HG02938 (cell line): ENCODE measurements around the gene RHBDD3.
"Not testable (repeated sequence)": the region's sequence is repeated elsewhere in the genome, so short reads cannot be mapped to it uniquely, and the experiment has no call there.

ENCODE experiments used
- ATAC-seq: cut with Tn5 transposase; IDR thresholded peaks from one replicate; pipeline ENCODE4 v1.9.1; 2021; ENCODE audit warnings: mild to moderate bottlenecking, moderate library complexity; ENCODE audit not compliant: unreplicated experiment

The RHBDD3 gene

DNA sequence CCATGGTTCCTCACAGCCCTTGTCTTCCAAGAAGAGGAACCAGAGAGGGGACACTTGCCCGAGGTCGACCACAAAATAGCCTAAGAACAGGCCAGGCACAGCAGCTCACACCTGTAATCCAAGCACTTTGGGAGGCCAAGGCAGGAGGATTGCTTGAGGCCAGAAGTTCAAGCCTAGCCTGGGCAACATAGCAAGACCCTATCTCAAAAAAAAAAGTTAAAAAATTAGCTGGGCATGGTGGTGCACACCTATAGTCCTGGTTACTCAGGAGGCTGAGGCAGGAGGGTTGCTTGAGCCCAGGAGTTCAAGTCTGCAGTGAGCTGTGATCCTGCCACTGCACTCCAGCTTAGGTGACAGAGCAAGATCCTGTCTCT, 48.4 kb downstream of the RHBDD3 start:
- not testable (repeated sequence) for ATAC-seq

DNA sequence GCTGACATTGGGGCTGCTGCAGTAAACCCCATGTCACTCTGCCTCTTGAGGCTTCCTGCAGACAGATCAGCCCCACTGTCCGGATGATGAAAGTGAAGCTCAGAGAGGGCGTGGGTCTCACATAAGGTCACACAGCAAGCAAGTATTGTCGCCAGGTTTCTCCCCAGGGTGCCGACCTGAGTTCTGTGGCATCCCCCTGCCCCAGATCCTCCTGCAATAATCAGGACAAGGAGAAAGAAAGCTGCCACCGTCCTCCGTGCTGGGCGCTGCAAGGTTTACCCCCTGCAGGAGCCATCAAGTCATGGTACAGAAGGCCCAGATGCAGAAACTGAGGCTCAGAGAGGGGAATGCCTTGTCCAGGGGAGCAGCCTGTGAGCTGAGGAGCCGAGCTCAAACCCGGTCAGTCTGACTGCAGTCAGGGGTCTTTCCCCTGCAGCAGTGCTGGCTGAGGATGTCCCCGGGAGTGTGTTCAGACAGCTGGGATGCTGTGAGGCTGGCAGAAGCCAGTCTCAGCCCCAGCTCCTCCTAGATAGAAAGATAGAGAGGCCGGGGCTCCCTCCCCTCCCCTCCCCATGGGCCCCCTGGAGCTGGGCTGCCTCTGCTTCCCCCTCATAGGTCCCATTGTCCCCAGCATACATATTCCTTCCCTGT, 48.9 kb downstream of the RHBDD3 start:
- no peak for ATAC-seq

DNA sequence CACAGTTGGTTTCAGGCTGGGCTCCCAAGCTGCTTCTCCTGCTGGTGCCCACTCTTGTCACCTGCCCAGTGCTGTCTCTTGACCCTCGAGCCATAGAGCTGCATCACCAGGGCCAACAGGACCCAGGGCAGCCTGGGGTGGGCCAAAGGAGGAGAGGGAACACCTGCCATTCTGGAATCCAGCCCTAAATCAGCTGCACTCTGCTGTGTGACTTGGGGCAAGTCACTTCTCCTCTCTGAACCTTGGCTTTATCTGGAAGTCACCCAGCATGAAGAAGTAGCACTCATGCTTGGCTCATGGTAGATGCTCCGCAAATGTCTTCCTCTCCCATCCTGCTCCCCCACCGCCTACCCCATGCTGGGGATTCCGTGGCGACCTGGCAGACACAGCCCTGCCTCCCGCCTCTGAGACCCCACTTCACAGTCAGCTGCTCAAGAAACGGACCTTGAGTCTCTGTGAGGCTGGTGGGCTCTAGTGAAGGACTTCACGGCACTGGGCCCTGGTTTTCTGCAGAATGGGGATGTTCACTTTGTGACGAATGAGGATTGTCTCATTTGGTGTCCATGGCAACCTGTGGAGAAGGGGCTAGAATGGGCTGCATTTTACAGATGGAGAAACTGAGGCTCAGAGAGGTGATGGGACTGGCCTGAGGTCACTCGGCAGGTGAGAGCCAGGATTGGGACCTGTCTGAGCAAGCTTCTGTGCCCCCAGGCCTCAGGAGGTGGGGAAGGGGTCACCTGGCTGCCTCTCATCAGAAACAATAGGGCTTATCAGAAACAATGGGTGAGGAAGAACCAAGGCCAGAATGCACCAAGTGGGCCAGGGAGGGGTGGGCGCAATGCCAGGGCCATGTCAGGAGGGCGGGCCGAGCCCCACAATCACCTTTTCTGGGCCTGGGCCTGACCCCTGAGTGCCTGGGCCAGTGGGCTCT, 49.7 kb downstream of the RHBDD3 start:
- ATAC-seq = no peak

DNA sequence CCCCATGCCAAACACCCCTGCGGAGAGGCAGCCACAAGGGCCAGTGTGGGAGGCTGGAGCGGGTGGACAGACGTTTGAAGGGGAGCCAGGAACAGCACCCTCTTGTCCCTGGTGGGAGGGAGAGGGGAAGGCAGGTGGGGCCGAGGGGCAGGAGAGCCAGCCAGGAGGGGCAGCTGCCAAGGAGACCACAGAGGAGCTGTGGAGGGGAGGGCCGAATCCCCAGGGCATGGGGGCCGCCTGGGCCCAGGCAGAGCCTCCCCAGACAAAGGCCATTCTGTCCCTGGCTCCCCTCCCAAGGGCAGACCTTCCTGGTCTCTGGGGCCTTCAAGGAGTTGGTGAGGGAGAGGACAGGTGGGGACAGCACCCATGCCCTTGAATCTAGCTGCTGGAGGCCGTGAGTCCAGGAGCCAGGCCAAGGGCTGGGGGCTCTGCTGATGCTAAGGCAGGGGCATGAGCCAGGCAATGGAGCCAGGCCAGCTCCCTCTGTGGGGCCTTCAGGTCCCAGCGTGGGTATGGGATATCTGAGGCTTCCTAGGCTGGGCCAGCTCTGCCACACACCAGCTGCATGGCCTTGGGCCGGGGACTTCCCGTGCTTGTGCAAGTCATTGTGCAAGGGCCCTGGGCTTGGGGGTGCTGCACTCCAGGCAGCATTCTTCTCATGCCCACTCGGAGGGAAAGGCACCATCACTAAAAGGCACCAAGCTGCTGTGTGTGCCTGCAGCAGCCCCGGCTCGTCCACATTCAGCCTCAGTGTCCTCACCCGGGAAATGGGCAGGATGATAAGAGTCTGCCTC, 50.7 kb downstream of the RHBDD3 start:
- no peak for ATAC-seq

DNA sequence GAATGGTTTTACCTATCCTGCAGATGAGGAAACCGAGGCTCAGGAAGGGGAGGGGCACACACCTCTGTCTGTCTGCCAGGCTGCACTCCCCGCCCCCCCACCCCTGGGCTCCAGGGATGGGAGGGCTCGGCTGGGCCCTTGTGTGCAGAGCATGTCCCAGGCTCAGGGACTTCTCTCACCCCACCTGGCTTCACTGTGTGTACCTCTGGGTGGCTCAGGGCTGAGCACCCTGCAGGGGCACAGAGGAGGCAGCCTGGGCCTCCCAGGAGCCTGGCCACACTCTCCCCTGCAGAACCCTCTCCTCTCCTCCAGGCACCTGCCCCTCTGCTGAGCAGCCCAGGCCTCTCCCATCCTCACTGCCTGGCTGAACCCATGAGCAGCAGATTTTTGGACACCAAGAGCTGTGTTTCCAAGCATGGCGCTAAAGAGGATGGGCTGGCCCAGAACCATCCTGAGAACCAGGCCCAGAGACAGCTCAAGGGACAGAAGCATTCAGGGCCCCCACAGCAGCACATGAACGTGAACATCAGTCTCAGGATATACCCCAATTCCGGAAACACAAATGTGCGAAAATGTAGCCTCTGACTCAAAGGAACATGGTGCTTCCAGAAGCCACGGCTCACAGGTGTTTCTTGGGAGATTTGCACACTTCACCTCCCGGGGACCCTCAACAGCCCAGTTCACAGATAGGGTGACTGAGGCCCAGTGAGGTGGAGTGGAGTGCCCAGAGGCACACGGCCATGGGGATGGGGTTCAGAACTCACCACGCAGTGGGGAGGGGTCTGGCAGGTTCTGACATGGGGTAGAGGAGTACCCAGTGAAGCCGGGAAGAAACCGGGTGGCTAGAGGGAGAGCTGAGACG, 51.5 kb downstream of the RHBDD3 start:
- no peak for ATAC-seq

DNA sequence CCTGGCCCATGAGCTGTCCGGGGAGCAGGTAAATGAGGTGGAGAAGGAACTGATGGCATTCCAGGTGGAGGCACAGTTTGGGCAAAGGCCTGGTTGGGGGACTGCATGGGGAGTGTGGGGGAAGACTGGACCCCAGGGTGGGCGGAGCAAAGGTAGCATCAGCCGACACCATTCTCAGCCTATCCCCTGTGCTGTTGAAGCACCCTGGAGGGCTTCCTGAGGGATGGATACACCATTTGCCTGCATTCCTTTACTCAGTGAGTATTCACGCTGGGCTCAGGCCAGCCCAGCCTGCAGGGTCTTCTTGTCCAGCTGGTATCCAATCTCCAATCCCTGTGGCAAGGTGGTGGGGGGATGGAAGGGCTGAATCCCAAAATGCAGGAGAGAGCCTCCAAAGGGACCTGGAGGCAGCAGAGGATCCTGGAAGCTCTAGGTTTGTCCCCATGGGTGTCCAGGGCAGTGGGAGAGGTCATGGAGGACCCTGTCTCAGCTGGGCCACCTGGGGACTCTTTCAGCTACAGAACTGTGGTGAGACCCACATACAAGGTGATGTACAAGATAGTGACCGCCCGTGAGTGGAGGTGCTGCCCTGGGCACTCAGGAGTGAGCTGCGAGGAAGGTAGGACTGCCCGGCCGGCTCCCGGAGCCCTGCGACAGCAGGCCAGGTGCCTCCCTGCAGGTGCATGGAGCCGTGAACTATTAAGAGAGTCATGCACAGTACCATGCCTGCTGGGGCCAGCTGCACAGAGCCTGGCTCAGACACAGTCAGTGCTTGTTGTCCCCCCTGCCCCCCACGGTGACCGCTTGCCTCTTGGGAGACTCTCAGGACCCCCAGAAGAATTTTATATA, 52.5 kb downstream of the RHBDD3 start:
- ATAC-seq = no peak

DNA sequence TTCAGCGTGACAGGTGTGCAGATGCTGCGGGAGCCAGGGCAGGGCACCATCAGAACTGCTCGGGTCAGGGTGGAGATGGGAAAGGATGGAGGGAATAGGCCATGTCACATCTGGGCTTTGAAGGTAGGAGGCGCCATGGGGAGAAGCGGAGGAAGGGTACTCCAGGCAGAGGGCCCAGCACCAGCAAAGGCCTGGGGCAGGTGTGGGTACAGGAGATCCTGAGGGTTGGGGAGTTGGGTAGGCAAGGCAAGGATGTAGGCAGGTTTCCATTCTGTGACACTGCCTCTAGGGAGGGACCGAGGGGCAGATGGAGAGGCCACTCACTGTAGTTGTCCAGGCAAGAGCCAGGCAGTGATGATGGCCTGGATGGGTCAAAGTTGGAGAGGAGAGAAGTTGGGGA, 53.5 kb downstream of the RHBDD3 start:
- ATAC-seq = no peak

DNA sequence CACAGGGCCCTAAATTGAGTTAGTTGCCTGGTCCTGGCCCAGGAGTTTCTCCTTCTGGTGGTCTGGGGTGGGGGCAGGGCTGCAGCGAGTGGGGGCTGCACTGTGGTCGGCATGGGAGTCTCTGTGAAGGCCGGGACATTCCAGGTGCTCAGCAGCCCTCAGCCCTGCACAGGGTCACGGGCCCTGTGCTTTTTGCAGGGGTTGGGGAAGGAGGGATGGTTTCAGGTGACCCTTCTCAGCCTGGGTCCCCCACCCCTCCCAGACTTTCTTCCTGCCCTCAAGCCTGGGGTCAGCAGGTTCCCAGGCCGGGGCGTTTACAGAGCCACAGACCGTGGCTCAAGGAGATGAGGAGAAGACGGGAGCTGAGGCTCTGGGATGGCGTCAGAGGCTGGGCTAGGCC, 54.3 kb downstream of the RHBDD3 start:
- ATAC-seq = no peak

DNA sequence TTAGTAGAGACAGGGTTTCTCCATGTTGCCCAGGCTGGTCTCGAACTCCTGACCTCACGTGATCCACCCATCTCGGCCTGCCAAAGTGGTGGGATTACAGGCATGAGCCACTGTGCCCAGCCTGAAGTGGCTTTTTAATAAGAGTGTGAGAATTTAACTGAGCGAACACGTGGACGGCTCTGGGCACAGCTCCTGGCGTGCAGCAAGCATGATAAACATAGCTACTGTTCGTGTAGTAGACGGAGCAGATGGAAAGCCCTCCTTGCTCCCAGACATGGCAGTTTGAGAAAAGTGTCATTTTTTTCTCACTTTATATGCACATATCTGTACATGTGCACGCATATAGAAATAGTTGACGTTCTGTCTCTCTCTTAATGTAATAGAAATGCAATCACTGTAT, 55.0 kb downstream of the RHBDD3 start:
- ATAC-seq = no peak

DNA sequence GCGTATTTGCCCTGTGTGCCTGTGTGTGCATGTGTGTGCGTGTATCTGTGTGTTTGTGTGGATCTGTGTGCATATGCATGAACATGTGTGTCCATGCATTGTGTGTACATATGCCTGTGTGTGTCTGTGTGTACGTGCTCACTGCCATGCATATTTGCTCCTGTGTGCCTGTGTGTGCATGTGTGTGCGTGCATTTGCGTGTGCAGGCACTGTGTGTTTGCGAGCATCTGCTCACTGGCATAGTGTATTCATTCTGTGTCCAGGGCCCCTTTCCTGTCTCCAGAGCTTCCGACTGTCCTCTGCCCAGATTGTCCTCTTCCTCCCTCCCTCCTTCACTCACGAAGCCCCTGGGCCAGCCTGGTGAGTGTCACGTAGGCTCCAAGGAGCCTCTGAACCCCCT, 56.3 kb downstream of the RHBDD3 start:
- ATAC-seq = no peak

DNA sequence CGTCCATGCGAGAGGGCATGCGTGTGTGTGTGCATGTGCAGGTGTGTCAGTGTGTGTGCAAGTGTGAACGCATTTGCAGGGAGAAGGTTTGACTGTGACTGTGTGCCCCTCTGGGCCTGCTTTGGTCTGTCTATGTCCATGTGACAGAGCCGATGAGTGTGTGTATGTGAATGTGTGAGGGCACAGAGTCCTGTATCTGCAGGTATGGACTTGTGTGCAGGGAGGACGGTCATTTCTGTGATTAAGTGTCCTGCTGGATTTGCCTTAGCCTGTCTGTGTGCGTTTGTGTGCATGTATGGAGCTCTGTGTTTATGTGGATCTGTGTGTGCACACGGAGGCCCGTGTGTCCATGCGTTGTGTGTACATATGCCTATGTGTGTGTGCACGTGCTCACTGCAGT, 56.7 kb downstream of the RHBDD3 start:
- no peak for ATAC-seq
